Adipocyte (in vitro differentiated cells): ENCODE results near the gene B4GALT5.
"Not testable (repeated sequence)": the region's sequence is repeated elsewhere in the genome, so short reads cannot be mapped to it uniquely, and the experiment has no call there.

Experiments used
- DNase-seq: peaks from one replicate; pipeline ENCODE4 v3.0.0-alpha.2; 2015; ENCODE audit warnings: low read depth
- H3K27me3 ChIP-seq: replicated peaks from 2 replicates; pipeline ENCODE4 v1.7.0; 2013; ENCODE audit warnings: mild to moderate bottlenecking, low read length, moderate library complexity; ENCODE audit not compliant: control insufficient read depth, insufficient read depth
- H3K36me3 ChIP-seq: 2 replicates; pipeline ENCODE4 v1.7.0; 2013; ENCODE audit warnings: low read length, mild to moderate bottlenecking, moderate library complexity; ENCODE audit not compliant: control insufficient read depth, insufficient read depth, severe bottlenecking
- H3K4me1 ChIP-seq: 2 replicates; pipeline ENCODE4 v1.7.0; 2013; ENCODE audit warnings: mild to moderate bottlenecking, low read length, moderate library complexity; ENCODE audit not compliant: control insufficient read depth, insufficient read depth
- H3K4me3 ChIP-seq: 2 replicates; pipeline ENCODE4 v1.7.0; 2013; ENCODE audit warnings: mild to moderate bottlenecking, low read length, moderate library complexity
- H3K9ac ChIP-seq: 2 replicates; pipeline ENCODE4 v1.7.0; 2013; ENCODE audit warnings: mild to moderate bottlenecking, low read length, moderate library complexity
- H3K9me3 ChIP-seq: 2 replicates; pipeline ENCODE4 v1.7.0; 2013; ENCODE audit warnings: mild to moderate bottlenecking, low read length, moderate library complexity; ENCODE audit not compliant: control insufficient read depth

Gene B4GALT5, protein sequence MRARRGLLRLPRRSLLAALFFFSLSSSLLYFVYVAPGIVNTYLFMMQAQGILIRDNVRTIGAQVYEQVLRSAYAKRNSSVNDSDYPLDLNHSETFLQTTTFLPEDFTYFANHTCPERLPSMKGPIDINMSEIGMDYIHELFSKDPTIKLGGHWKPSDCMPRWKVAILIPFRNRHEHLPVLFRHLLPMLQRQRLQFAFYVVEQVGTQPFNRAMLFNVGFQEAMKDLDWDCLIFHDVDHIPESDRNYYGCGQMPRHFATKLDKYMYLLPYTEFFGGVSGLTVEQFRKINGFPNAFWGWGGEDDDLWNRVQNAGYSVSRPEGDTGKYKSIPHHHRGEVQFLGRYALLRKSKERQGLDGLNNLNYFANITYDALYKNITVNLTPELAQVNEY

DNA sequence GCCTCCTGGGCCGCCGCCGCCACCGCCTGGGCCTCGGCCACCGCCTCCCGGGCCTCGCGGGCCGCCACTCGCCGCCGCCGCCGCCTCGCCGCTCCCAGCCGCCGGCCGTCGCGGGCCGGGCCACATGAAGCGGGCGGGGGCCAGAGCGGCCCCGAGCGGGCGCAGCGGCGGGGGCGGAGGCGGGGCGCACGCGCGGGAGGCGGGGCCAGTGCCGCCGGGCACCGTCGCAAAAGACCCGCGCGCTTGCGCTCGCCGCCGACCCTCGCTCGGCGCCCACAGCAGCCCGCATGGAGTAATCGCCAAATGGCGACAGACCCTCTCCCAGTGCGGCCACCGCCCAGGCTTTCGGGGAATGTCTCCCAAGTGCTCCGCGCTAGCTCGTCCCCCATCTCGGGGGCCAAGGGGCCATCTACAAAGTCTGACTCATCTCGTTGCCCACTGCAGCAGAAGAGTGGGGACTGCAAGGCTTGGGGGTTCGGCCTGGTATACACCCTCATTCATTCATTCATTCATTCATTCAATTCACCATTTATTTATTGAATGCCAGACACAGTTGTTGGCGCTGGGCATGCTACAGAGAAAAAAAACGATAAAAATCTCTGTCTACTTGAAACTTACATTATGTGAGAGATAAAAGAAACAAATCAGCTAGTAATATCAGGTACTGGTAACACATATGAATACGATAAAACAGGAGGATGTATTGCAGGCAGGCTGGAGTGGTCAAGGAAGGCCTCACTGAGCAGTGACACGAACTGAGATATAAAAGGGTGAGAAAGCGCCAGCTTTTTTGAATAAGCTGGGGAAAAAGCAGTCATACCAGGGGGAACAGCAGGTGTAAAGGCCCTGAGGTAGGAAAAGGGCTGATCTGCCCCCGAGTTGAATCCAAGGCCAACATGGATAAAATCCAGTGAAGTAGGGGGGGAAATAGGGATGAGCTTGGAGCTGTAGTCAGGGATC lies at the start of gene B4GALT5:
B4GALT5 (minus strand) TSS at position 126 of the 960 bp plus-strand sequence. CDS start 188 bp downstream, outside the sequence.
- DNase-seq, result peak; percentile 89
- Histone ChIP-seq H3K36me3 (no peaks in the 10 kb centered on the region), H3K4me1 (peaks cover 29% of the 10 kb centered on the region), H3K27me3 (no peaks in the 10 kb centered on the region), H3K9ac (peak within 1 kb of the TSS; percentile 95), H3K9me3 (no peaks in the 10 kb centered on the region), H3K4me3 (peak within 1 kb of the TSS; percentile 96)

DNA sequence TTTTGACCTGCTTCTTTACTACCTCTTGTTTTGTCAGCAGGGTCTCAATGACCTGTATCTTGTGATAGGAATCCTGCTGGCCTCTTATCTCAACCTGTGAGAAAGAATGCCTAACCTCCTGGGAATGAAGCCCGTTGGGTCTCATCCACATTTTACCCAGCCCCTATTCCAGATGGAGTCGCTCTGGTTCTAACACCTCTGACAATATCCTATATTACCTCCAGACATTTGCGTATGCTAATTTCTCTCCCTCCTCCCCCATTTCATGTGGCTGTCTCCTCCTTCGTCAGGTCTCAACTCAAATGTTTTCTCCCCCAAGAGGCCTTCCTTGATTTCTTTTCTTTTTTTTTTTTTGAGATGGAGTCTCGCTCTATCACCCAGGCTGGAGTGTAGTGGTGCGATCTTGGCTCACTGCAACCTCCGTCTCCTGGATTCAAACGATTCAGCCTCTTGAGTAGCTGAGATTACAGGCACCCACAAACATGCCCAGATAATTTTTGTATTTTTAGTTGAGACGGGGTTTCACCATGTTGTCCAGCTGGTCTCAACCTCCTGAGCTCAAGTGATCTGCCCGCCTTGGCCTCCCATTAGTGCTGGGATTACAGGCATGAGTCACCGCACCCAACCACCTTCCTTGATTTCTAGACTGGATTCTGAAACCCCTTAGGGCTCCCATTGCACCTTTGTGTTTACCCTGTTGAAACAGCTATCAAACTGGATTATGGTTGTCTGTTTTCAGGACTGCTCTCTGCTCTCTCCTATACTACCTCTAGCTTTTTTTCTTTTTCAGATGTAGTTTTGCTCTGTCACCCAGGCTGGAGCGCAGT lies 49.5 kb upstream of the B4GALT5 start:
- Histone ChIP-seq H3K27me3 (no peaks in the 10 kb centered on the region), H3K4me1 (peaks cover 65% of the 10 kb centered on the region), H3K36me3 (no peaks in the 10 kb centered on the region), H3K9ac (no peak overlapping the region), H3K9me3 (no peaks in the 10 kb centered on the region), H3K4me3 (no peak overlapping the region)
- DNase-seq, result no peak

DNA sequence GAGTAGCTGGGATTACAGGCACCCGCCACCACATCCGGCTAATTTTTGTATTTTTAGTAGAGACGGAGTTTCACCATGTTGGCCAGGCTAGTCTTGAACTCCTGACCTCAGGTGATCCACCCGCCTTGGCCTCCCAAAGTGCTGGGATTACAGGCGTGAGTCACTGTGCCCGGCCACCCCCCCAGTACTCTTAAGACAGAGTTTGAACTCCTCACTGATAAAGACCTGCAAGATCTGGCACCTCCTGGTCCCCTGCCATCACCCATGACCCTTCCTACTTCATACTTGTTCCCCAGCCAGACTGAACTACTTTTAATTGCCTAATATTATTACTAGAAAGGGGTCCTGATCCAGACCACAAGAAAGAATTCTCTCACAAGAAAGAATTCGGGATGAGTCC lies 48.2 kb upstream of the B4GALT5 start:
- H3K4me1 ChIP-seq, result peaks cover 54% of the 10 kb centered on the region
- not testable (repeated sequence) for H3K4me3 ChIP-seq, H3K36me3 ChIP-seq, H3K9ac ChIP-seq, DNase-seq, H3K27me3 ChIP-seq, H3K9me3 ChIP-seq

DNA sequence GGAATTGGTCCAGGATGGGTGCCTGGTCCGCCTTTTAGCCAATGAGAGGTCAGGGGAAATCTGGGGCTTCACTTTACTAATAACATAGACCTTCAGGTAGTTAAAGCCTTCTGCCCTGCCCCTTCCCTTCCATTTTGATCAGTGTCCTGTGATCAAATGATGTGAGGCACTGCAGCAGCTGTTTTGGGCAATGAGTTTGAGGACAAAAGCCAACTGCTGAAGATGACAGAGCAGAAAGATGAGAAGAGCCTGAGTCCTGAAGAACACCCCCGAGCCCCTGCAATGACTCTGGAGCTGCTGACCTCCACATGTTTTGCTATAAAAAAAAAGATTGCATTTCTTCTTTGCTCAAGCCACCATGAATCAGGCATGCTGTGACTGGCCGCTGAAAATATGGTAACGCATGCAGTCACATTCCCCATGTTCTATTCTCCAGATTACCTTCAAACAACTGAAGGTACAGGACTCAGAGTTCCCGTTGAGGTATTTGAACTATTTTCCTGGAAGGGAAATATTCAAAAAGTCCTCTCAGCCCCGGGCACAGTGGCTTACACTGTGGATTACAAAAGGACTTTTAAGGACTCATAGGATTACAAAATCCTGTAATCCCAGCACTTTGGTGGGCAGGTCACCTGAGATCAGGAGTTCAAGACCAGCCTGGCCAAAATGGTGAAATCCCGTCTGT lies 45.7 kb upstream of the B4GALT5 start:
- no peak for DNase-seq
- Histone ChIP-seq H3K4me1 (peaks cover 31% of the 10 kb centered on the region), H3K36me3 (no peaks in the 10 kb centered on the region), H3K9me3 (no peaks in the 10 kb centered on the region), H3K9ac (no peak overlapping the region), H3K27me3 (no peaks in the 10 kb centered on the region), H3K4me3 (no peak overlapping the region)

DNA sequence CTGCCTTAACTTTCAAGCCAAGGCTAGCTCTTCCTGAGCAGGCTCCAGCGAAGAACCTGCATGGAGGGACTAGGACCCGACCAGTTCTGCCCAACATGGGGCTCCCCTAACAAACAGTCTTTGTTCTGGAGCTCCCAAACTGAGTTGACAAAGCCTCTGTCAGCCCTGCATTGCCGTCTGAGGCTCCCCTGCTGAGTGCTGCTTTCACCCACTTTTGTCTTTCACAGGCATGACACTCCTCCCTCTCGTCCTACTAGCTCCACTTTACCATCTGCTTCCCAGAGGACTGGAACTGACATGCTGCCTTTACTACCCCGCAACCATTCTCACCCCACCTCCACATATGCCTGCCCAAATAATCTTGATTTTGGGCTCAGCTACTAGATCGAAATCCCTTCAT lies 45.1 kb upstream of the B4GALT5 start:
- H3K9me3 ChIP-seq, result no peaks in the 10 kb centered on the region
- no peaks in the 10 kb centered on the region for H3K27me3 ChIP-seq
- DNase-seq, result no peak
- peaks cover 28% of the 10 kb centered on the region for H3K4me1 ChIP-seq
- no peak overlapping the region for H3K9ac ChIP-seq
- no peak overlapping the region for H3K4me3 ChIP-seq
- H3K36me3 ChIP-seq, result no peaks in the 10 kb centered on the region

DNA sequence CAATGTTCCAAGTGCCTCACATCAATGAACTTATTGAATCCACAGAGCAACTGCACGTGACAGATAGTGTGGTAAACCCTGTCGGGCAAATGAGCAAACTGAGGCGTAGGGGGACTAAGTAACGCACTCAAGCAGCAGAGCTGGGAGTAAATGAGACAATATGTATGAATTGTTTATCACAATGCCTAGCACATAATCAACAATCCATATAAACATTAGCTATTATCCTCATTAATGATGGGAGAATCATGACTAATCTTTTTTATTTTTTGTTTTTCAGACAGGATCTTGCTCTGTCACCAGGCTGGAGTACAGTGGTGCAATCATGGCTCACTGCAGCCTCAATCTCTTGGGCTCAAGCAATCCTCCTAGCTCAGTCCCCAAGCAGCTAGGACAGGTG lies 43.9 kb upstream of the B4GALT5 start:
- Histone ChIP-seq H3K4me1 (peaks cover 17% of the 10 kb centered on the region), H3K9me3 (no peaks in the 10 kb centered on the region), H3K4me3 (no peak overlapping the region), H3K27me3 (no peaks in the 10 kb centered on the region), H3K9ac (no peak overlapping the region), H3K36me3 (no peaks in the 10 kb centered on the region)
- DNase-seq, result no peak

DNA sequence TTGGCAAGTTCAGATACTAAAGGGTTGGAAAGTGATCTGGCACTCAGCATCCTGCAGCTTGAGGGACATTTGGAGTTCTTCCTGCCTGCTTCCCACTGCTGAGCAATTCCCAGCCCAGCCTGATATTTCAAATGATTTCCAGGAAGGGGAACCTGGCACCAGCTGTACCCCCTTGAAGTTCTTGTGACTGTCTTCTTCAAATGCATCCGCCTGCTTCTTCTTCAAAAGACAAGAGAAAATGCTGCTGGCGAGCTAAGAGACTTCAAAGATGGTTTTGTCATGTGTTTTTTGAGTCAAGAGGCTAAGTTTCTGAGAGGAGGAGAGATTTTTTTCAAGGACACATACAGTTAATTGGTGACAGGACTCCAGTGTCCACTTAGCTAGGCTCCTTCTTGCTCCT lies 42.6 kb upstream of the B4GALT5 start:
- H3K4me3 ChIP-seq, result no peak overlapping the region
- H3K36me3 ChIP-seq, result no peaks in the 10 kb centered on the region
- no peaks in the 10 kb centered on the region for H3K9me3 ChIP-seq
- DNase-seq, result no peak
- H3K4me1 ChIP-seq, result peaks cover 13% of the 10 kb centered on the region
- no peaks in the 10 kb centered on the region for H3K27me3 ChIP-seq
- no peak overlapping the region for H3K9ac ChIP-seq

DNA sequence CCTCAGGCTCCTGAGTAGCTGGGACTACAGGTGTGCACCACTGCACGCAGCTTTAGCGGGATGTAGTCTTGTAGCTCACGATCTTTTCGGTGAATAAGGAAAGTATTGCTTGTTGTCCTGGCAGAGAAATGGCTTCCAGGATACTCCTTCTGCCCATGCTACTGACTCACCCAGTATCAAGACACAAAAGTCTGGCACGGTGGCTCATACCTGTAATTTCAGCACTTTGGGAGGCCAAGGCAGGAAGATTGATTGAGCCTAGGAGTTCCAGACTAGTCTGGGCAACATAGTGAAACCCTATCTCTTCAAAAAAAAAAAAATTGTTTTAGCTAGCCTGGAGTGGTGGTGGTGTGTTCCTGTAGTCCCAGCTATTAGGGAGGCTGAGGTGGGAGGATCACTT lies 40.9 kb upstream of the B4GALT5 start:
- Histone ChIP-seq H3K4me3 (no peak overlapping the region), H3K9me3 (no peaks in the 10 kb centered on the region), H3K4me1 (peaks cover 28% of the 10 kb centered on the region), H3K27me3 (no peaks in the 10 kb centered on the region), H3K9ac (no peak overlapping the region), H3K36me3 (no peaks in the 10 kb centered on the region)
- DNase-seq, result no peak

DNA sequence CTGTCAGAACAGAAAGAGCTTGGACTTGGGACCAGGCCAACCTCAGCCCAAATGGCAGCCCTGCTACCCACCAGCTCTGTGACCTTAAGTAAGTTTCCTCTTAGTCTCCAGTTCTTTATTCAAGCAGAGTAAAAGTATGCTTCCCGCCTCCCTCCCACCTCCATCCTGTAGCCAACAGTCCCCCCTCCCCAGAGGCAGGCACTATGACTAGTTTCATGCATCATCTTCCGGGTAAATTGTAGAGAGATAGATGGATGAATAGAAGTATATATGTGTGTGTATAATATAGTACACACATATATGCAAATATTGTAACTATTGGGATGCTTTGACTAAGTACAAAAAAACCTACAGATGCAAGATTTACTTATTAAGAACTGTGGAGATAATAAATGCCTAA lies 39.5 kb upstream of the B4GALT5 start:
- no peak for DNase-seq
- no peaks in the 10 kb centered on the region for H3K27me3 ChIP-seq
- no peak overlapping the region for H3K4me3 ChIP-seq
- peaks cover 22% of the 10 kb centered on the region for H3K4me1 ChIP-seq
- H3K9ac ChIP-seq, result no peak overlapping the region
- no peaks in the 10 kb centered on the region for H3K9me3 ChIP-seq
- no peaks in the 10 kb centered on the region for H3K36me3 ChIP-seq

DNA sequence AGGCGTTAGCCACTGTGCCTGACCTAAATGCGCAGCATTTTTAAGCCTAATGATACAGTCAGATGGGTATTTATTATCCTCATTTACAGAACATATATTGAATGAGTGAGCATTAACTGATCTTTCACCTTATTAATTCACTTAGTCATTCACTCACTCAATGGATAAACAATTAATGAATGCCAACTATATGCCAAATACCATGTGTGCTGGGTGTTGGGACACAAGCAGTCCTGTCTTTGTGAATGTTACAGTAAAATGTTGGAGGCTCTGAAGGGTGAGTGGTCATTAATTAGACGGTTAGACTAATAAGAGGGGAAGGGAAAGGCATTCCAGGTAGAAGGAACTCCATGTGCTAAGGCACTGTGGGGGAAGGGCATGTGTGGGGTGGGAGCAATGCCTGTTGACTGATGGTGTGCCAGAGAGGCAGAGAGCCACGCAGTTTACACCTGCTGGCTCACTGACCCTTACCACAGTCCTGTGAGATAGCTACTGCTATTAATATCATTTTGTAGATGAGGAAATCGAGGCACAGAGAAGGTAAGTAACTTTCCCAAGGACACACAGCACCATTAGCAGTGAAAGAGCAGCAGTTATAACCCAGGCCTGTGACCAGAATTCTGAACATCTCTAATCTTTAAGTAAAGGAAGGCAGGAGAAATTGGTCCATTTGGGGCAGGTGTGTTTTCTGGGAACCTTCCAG lies 38.7 kb upstream of the B4GALT5 start:
- Histone ChIP-seq H3K27me3 (no peaks in the 10 kb centered on the region), H3K9ac (no peak overlapping the region), H3K4me3 (no peak overlapping the region), H3K36me3 (no peaks in the 10 kb centered on the region), H3K9me3 (no peaks in the 10 kb centered on the region), H3K4me1 (peaks cover 30% of the 10 kb centered on the region)
- DNase-seq, result no peak
